CD4-positive, alpha-beta T cell treated with Interleukin-6 for 4 hours (primary cell): ENCODE results near the gene XYLT1.

ENCODE experiments used
- DNase-seq: peaks from one replicate; pipeline ENCODE4 v3.0.0-alpha.2; 2020; ENCODE audit warnings: mixed read lengths

Gene XYLT1

GRCh38 chr16:17076092-17076754 is 394.5 kb downstream of the XYLT1 start:
- DNase-seq: no peak

- no peak for DNase-seq
Measured at GRCh38 chr16:17072104-17072503, 398.7 kb downstream of the XYLT1 start.

- DNase-seq: peak; percentile 85
Measured at GRCh38 chr16:17070882-17071592, 399.7 kb downstream of the XYLT1 start.

- no peak for DNase-seq
Measured at GRCh38 chr16:17069681-17070080, 401.1 kb downstream of the XYLT1 start.

- DNase-seq: no peak
Measured at GRCh38 chr16:17068524-17068923, 402.2 kb downstream of the XYLT1 start.

- no peak for DNase-seq
Measured at GRCh38 chr16:17067882-17068281, 402.9 kb downstream of the XYLT1 start.

GRCh38 chr16:17063201-17064139 is 407.3 kb downstream of the XYLT1 start:
- DNase-seq: no peak

- no peak for DNase-seq
Measured at GRCh38 chr16:17062676-17063075, 408.1 kb downstream of the XYLT1 start.

- DNase-seq: no peak
Measured at GRCh38 chr16:17061326-17061725, 409.4 kb downstream of the XYLT1 start.

GRCh38 chr16:17058471-17058870 is 412.3 kb downstream of the XYLT1 start:
- DNase-seq: no peak

- no peak for DNase-seq
Measured at GRCh38 chr16:17056666-17057065, 414.1 kb downstream of the XYLT1 start.

- no peak for DNase-seq
Measured at GRCh38 chr16:17053536-17054160, 417.1 kb downstream of the XYLT1 start.
